Measurements from ENCODE around the gene ZNF644. TPM values are rescaled to one million over a fixed set of nuclear protein-coding genes. Genes with fewer than 3 reads are reported as not detected.
"Not testable (repeated sequence)": the region's sequence is repeated elsewhere in the genome, so short reads cannot be mapped to it uniquely, and the experiment has no call there.

The ZNF644 gene
- total RNA-seq, 2 experiments from 2014 or later = 36.8 to 46.0 TPM

DNA sequence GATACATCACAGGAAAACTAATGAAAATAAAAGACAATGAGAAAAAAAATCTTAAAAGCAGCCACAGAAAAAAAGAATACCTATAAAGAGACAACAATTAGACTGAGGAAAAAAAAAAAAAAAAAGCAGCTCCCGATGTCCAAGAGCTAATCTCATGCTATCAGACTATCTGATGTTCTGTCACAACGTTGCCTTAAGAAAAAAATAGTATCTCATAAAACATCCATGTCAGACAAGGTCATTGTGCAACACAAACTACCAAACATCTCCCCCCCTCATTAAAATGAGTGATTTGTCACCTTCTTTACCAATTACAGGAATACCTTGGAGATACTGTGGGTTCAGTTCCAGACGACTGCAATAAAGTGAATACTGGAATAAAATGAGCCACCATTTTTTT lies 68.9 kb downstream of the ZNF644 start:
- ATAC-seq (no peak), DNase-seq (no peak)
- ChIA-PET POLR2A (no interaction called here), CTCF (interaction anchor here (0.6 to 1.8 kb wide), 6 partner anchors 14 to 688 kb away, joined by 3 to 5 read pairs (median 4); no protein-coding TSS in a partner anchor)
- Mint-ChIP-seq H3K36me3 (ENCODE audit: low read depth) (peaks cover 50% of the 10 kb centered on the region), H3K9me3 (ENCODE audit: low read depth) (peaks cover 9% of the 10 kb centered on the region), H3K27me3 (no peaks in the 10 kb centered on the region), H3K4me1 (peaks cover 68% of the 10 kb centered on the region), H3K4me3 (no peak overlapping the region), H3K27ac (no peak overlapping the region)
- intact Hi-C loops (cut with DNase I, micrococcal nuclease) = no loop called here

DNA sequence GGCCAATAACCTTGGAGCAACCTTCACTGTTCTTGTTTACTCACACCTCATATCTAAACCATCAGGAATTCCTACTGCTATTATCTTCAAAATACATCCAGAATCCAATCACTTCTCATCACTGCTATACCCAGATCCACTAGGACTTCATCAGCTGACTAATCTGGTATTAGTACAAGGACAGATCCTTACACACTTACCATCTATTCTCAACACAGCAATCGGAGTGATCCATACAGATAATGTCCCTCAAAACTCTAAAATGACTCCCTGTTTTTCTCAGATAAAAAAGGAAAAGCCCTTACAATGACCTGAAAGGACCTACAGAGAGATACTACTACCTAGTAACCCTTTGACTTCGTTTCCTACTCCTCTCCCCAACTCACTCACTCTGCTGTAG lies 70.8 kb downstream of the ZNF644 start:
- H3K4me1 Mint-ChIP-seq = peaks cover 58% of the 10 kb centered on the region
- ChIA-PET POLR2A (no interaction called here), CTCF (no interaction called here)
- ATAC-seq (no peak), DNase-seq (no peak)
- H3K9me3 Mint-ChIP-seq (ENCODE audit: low read depth) = peaks cover 8% of the 10 kb centered on the region
- peaks cover 36% of the 10 kb centered on the region for H3K36me3 Mint-ChIP-seq (ENCODE audit: low read depth)
- intact Hi-C loops (cut with DNase I, micrococcal nuclease) = no loop called here
- no peak overlapping the region for H3K27ac Mint-ChIP-seq
- H3K27me3 Mint-ChIP-seq = no peaks in the 10 kb centered on the region
- no peak overlapping the region for H3K4me3 Mint-ChIP-seq

DNA sequence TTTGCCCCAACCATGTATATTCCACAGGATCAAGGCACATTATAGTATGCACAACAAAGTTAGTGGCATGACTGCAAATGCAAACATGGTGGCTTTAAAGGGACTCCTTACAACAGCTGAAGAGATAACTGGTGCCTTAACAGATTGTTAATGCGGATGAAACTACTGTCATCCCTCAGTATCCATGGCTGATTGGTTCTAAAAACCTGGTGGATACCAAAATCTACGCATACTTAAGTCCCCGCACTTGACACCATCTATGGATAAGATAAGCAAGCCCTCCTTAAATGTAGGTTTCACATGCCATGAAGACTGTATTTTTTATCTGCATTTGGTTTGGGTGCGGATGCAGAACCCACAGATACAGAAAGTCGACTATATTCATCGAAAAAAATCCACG lies 73.5 kb downstream of the ZNF644 start:
- Mint-ChIP-seq H3K27me3 (no peaks in the 10 kb centered on the region), H3K9me3 (ENCODE audit: low read depth) (no peaks in the 10 kb centered on the region), H3K4me1 (peaks cover 35% of the 10 kb centered on the region), H3K27ac (no peak overlapping the region), H3K4me3 (no peak overlapping the region), H3K36me3 (ENCODE audit: low read depth) (peaks cover 23% of the 10 kb centered on the region)
- CTCF ChIA-PET = no interaction called here
- ATAC-seq = no peak
- POLR2A ChIA-PET = no interaction called here
- intact Hi-C loops (cut with DNase I, micrococcal nuclease) = loop anchor here in 1 of 2 experiments (2.0 kb wide), 1 partner anchor 18 kb away; no protein-coding TSS in a partner anchor
- no peak for DNase-seq

DNA sequence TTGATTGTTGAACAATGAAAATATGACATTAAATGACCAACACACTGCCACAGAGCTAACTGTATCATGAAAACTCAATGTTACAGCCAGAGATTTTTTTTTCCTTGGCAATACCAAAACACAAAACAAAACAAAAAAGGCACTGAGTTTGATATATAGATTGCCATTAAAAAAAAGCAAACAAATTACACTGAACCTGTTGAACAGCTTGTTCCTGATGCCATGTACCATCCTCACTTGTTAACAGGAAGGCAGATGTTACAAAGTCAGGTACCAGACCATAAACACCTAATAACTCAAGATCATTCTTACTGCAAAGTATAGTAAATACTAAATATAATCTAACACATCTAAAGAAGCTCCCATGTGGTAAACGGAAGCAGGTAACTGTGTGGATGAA lies 75.2 kb downstream of the ZNF644 start:
- ChIA-PET POLR2A (no interaction called here), CTCF (interaction anchor here (0.6 to 1.2 kb wide), 2 partner anchors 9 to 63 kb away, joined by 3 read pairs; no protein-coding TSS in a partner anchor)
- no peak overlapping the region for H3K4me3 Mint-ChIP-seq
- H3K27me3 Mint-ChIP-seq = no peaks in the 10 kb centered on the region
- peaks cover 22% of the 10 kb centered on the region for H3K4me1 Mint-ChIP-seq
- H3K36me3 Mint-ChIP-seq (ENCODE audit: low read depth) = peaks cover 12% of the 10 kb centered on the region
- no peak for ATAC-seq
- DNase-seq = no peak
- intact Hi-C loops (cut with DNase I, micrococcal nuclease) = no loop called here
- no peak overlapping the region for H3K27ac Mint-ChIP-seq
- H3K9me3 Mint-ChIP-seq (ENCODE audit: low read depth) = no peaks in the 10 kb centered on the region

DNA sequence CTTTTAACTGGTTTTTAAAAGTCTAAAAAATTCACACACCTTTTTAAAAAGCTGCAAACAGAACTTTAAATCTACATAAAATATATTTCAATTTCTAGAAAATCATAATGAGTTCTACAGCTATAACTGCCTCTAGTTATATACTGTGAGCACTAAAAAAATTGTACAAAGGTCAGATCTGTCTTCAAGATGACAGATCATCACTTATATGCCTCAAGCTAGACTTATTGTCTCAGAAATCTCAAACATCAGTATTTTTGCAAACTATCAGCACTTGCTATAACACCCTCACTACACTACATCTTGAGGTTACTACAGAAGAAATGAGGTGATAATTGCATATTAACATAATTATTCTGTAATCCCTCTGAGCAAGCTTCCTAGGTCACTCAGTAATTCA lies 76.5 kb downstream of the ZNF644 start:
- ATAC-seq = no peak
- H3K4me1 Mint-ChIP-seq = peaks cover 15% of the 10 kb centered on the region
- H3K9me3 Mint-ChIP-seq (ENCODE audit: low read depth) = no peaks in the 10 kb centered on the region
- H3K27ac Mint-ChIP-seq = no peak overlapping the region
- POLR2A ChIA-PET = no interaction called here
- no peak for DNase-seq
- intact Hi-C loops (cut with DNase I, micrococcal nuclease) = no loop called here
- H3K4me3 Mint-ChIP-seq = no peak overlapping the region
- no peaks in the 10 kb centered on the region for H3K27me3 Mint-ChIP-seq
- CTCF ChIA-PET = interaction anchor here (0.5 to 1.3 kb wide), 2 partner anchors 10 to 53 kb away, joined by 3 read pairs; no protein-coding TSS in a partner anchor
- H3K36me3 Mint-ChIP-seq (ENCODE audit: low read depth) = peaks cover 18% of the 10 kb centered on the region

DNA sequence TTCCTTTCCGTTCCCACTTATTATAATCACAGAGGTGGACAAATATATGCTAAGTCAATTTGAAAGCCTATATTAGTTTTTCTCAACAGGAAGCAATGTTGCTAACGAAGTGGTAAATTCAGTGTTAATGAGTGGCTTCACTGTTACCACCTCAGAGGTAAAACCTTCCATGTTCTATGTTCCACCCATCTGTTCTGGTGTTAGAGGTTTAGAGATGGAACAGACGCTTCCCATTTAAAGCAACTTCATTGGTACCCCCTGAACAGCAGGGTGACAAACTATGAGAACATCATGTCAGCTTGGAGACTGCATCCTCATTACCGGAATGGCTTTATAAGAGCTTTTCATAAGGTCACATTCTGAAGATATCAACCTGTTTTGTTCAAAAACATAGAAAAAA lies 77.9 kb downstream of the ZNF644 start:
- Mint-ChIP-seq H3K9me3 (ENCODE audit: low read depth) (no peaks in the 10 kb centered on the region), H3K27ac (no peak overlapping the region), H3K27me3 (no peaks in the 10 kb centered on the region), H3K36me3 (ENCODE audit: low read depth) (peaks cover 31% of the 10 kb centered on the region), H3K4me3 (no peak overlapping the region), H3K4me1 (peaks cover 17% of the 10 kb centered on the region)
- no peak for ATAC-seq
- CTCF ChIA-PET = interaction anchor here (0.9 kb wide), 1 partner anchor 12 kb away, joined by 5 read pairs; no protein-coding TSS in a partner anchor
- intact Hi-C loops (cut with DNase I, micrococcal nuclease) = no loop called here
- POLR2A ChIA-PET = no interaction called here
- DNase-seq = no peak

DNA sequence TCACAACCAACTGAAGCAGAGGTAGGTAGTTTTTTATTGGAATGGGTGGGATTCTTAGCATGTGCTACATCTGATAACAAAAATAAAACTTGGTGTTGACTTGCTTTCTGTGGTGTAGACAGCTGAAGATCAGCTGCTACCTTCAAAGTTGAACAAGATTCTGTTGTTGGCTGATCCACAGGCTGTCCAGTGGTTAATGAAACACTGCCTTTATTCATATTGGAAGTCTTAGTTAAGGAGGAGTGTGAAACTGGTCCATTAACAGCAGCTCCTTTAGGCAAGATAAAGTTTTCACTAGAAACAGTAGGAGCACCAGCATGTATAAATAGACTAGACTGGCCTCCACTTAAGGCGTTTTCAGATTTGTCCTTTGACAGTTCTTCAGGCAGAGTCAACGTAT lies 81.1 kb downstream of the ZNF644 start:
- ChIA-PET POLR2A (no interaction called here), CTCF (interaction anchor here (0.6 kb wide), 1 partner anchor 1647 kb away, joined by 3 read pairs; no protein-coding TSS in a partner anchor)
- H3K36me3 Mint-ChIP-seq (ENCODE audit: low read depth) = peaks cover 60% of the 10 kb centered on the region
- H3K27me3 Mint-ChIP-seq = no peaks in the 10 kb centered on the region
- no peak overlapping the region for H3K27ac Mint-ChIP-seq
- peaks cover 33% of the 10 kb centered on the region for H3K4me1 Mint-ChIP-seq
- ATAC-seq (no peak), DNase-seq (no peak)
- intact Hi-C loops (cut with DNase I, micrococcal nuclease) = no loop called here
- H3K4me3 Mint-ChIP-seq = no peak overlapping the region
- H3K9me3 Mint-ChIP-seq (ENCODE audit: low read depth) = no peaks in the 10 kb centered on the region

DNA sequence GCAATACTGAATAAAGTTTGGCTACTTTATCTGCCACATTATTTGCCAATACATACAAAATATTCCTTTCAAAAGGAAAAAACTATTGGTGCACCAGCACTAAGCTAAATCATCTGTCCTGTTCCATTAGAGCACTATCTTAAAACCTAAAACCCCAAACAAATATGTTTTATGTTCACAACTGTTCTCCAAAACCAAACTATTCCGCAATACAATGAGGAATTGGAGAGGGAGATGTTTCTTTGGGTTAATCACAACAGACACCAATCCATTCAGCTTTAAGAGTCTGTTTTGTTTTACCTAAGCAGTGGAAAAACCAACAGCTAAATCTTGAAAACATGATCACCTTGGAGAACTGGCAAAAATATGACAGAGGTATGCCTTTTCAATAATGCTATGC lies 85.1 kb downstream of the ZNF644 start:
- intact Hi-C loops (cut with DNase I, micrococcal nuclease) = no loop called here
- ChIA-PET POLR2A (no interaction called here), CTCF (interaction anchor here (1.0 to 1.2 kb wide), 3 partner anchors 19 to 74 kb away, joined by 3 read pairs; no protein-coding TSS in a partner anchor)
- H3K9me3 Mint-ChIP-seq (ENCODE audit: low read depth) = no peaks in the 10 kb centered on the region
- H3K27ac Mint-ChIP-seq = no peak overlapping the region
- H3K27me3 Mint-ChIP-seq = no peaks in the 10 kb centered on the region
- DNase-seq (no peak), ATAC-seq (no peak)
- H3K4me3 Mint-ChIP-seq = no peak overlapping the region
- H3K36me3 Mint-ChIP-seq (ENCODE audit: low read depth) = peaks cover 63% of the 10 kb centered on the region
- peaks cover 49% of the 10 kb centered on the region for H3K4me1 Mint-ChIP-seq

DNA sequence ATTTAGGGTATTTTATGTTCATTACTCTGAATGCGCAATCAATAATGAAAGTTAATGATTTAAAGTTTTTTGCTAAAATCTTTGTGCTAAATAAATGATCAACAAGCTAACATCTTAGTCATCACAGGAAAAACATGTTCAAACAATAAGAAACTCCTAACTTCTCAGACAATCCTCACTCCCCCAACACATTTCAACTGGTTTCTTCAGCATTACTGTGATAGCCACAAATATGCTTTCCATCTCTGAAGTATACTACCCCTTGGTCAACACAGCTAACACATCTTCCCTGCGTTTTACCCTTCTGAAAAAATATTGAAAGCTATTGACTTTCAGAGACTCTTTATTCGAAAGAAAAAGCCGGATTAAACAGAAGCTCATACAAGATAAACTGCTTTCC lies 85.8 kb downstream of the ZNF644 start:
- intact Hi-C loops (cut with DNase I, micrococcal nuclease) = no loop called here
- ATAC-seq (no peak), DNase-seq (no peak)
- Mint-ChIP-seq H3K27me3 (no peaks in the 10 kb centered on the region), H3K4me1 (peaks cover 52% of the 10 kb centered on the region), H3K9me3 (ENCODE audit: low read depth) (no peaks in the 10 kb centered on the region), H3K4me3 (no peak overlapping the region), H3K36me3 (ENCODE audit: low read depth) (peaks cover 62% of the 10 kb centered on the region), H3K27ac (no peak overlapping the region)
- ChIA-PET CTCF (interaction anchor here (0.9 to 1.6 kb wide), 5 partner anchors 12 to 75 kb away, joined by 3 read pairs; no protein-coding TSS in a partner anchor), POLR2A (interaction anchor here (0.6 kb wide), 1 partner anchor 59 kb away, joined by 4 read pairs; no protein-coding TSS in a partner anchor)

DNA sequence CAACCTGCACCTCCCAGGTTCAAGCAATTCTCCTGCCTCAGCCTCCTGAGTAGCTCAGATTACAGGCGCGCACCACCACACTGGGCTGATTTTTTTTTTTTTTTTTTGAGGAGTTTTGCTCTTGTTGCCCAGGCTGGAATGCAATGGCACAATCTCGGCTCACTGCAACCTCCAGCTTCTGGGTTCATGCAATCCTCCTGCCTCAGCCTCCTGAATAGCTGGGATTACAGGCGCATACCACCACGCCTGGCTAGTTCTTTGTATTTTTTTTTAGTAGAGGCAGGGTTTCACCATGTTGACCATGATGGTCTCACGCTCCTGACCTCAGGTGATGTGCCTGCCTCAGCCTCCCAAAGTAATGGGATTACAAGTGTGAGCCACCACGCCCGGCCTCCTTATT lies 93.6 kb downstream of the ZNF644 start:
- peaks cover 58% of the 10 kb centered on the region for H3K4me1 Mint-ChIP-seq
- H3K9me3 Mint-ChIP-seq (ENCODE audit: low read depth) = not testable (repeated sequence)

DNA sequence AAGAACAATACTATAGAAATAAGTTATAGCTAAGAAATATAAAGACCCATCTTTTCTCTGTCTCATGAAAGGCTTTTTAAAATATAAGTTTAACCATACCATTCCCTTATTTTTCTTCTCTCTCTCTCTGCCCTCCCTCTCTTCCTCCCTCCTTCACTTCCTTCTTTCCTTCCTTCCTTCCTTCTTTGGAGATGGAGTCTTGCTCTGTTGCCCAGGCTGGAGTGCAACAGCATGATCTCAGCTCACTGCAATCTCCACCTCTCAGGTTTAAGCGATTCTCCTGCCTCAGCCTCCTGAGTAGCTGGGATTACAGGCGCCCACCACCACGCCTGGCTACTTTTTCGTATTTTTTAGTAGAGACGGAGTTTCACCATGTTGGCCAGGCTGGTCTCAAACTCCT lies 94.2 kb downstream of the ZNF644 start:
- H3K9me3 Mint-ChIP-seq (ENCODE audit: low read depth); DNase-seq; ATAC-seq; intact Hi-C loops (cut with DNase I, micrococcal nuclease); H3K27me3 Mint-ChIP-seq; H3K4me3 Mint-ChIP-seq; H3K27ac Mint-ChIP-seq: not testable (repeated sequence)
- POLR2A ChIA-PET = interaction anchor here (0.6 kb wide), 1 partner anchor 10 kb away, joined by 3 read pairs; no protein-coding TSS in a partner anchor
- CTCF ChIA-PET = interaction anchor here (0.8 kb wide), 1 partner anchor 10 kb away, joined by 3 read pairs; no protein-coding TSS in a partner anchor
- Mint-ChIP-seq H3K4me1 (peaks cover 58% of the 10 kb centered on the region), H3K36me3 (ENCODE audit: low read depth) (peaks cover 36% of the 10 kb centered on the region)

More for the DNA sequence above, 93.6 kb downstream of the ZNF644 start:
- H3K27me3 Mint-ChIP-seq; intact Hi-C loops (cut with DNase I, micrococcal nuclease); ATAC-seq; POLR2A ChIA-PET; H3K4me3 Mint-ChIP-seq; H3K27ac Mint-ChIP-seq; DNase-seq: not testable (repeated sequence)
- peaks cover 38% of the 10 kb centered on the region for H3K36me3 Mint-ChIP-seq (ENCODE audit: low read depth)
- CTCF ChIA-PET = interaction anchor here (0.8 kb wide), 1 partner anchor 10 kb away, joined by 3 read pairs; no protein-coding TSS in a partner anchor

DNA sequence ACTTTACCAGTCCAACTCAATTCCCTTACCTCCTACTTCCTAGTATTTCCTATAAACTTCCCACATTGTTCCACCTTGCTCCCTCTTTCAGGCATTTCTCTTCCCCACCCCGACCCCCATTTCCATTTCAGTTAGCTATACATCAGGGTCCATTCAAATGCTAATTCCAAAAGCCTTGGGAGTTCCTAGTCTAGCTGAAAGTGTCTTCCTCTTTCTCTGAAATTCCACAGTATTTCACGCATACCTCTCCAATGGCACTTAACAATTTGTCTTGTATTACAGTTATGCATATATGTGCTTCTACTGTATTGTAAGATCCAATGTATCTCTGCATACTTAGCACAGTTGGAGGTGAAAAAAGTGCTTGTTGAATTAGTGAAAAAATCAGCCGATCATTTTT lies 94.9 kb downstream of the ZNF644 start:
- H3K36me3 Mint-ChIP-seq (ENCODE audit: low read depth) = peaks cover 33% of the 10 kb centered on the region
- POLR2A ChIA-PET = interaction anchor here (0.6 kb wide), 1 partner anchor 10 kb away, joined by 3 read pairs; no protein-coding TSS in a partner anchor
- CTCF ChIA-PET = no interaction called here
- ATAC-seq (no peak), DNase-seq (no peak)
- no peak overlapping the region for H3K27ac Mint-ChIP-seq
- H3K9me3 Mint-ChIP-seq (ENCODE audit: low read depth) = peaks cover 5% of the 10 kb centered on the region
- H3K4me1 Mint-ChIP-seq = peaks cover 62% of the 10 kb centered on the region
- H3K27me3 Mint-ChIP-seq = no peaks in the 10 kb centered on the region
- intact Hi-C loops (cut with DNase I, micrococcal nuclease) = no loop called here
- H3K4me3 Mint-ChIP-seq = no peak overlapping the region
